Upper lobe of left lung (tissue), 6 donors: ENCODE measurements around the gene FANCC. TPM values are rescaled to one million over a fixed set of nuclear protein-coding genes. Genes with fewer than 3 reads are reported as not detected.
A peak's percentile ranks its signal among the peaks of the same experiment; 100 is the strongest.

ENCODE experiments used
- ATAC-seq, 2 donors: fragments of 200-7000 bp; cut with Tn5 transposase; one replicate each; pipeline ENCODE4 v1.9.1; 2022; ENCODE audit warnings: mild to moderate bottlenecking in 2 of 2, moderate library complexity in 2 of 2; ENCODE audit not compliant: low FRiP score in 2 of 2
- DNase-seq, 2 donors: peaks; one replicate each; pipeline ENCODE4 v3.0.0-alpha.2; 2019 to 2020
- H3K27ac ChIP-seq, 4 donors: fragments of 200-600 bp; sonication (generic); one replicate each; pipeline ENCODE4 v1.5.1; 2016 to 2019
- H3K27me3 ChIP-seq, 4 donors: fragments of 200-600 bp; sonication (generic); one replicate each; pipeline ENCODE4 v1.5.1; 2017 to 2019
- H3K36me3 ChIP-seq, 4 donors: fragments of 200-600 bp; sonication (generic); one replicate each; pipeline ENCODE4 v1.5.1; 2016 to 2019
- H3K4me1 ChIP-seq, 4 donors: fragments of 200-600 bp; sonication (generic); one replicate each; pipeline ENCODE4 v1.5.1; 2018 to 2019
- H3K4me3 ChIP-seq, 4 donors: fragments of 200-600 bp; sonication (generic); one replicate each; pipeline ENCODE4 v1.5.1; 2017 to 2019; ENCODE audit warnings: mild to moderate bottlenecking in 2 of 4, moderate library complexity in 1 of 4
- H3K9me3 ChIP-seq, 4 donors: fragments of 200-600 bp; sonication (generic); one replicate each; pipeline ENCODE4 v1.5.1; 2018 to 2019
- CTCF ChIP-seq, 6 experiments: fragments of 450-650 bp in 4 of 6; fragments of 200-600 bp in 2 of 6; sonication (generic) in 2 of 6; IDR thresholded peaks; one replicate each; pipeline ENCODE4 v1.5.1; 2016 to 2019; ENCODE audit warnings: antibody characterized with exemption in 6 of 6
- EP300 ChIP-seq, 4 donors: sonication (generic); formaldehyde crosslinking; IDR thresholded peaks; one replicate each; pipeline ENCODE4 v1.5.1; 2017; ENCODE audit warnings: antibody characterized with exemption in 4 of 4, control low read depth in 2 of 4
- POLR2A ChIP-seq, 4 donors: fragments of 450-650 bp; IDR thresholded peaks; one replicate each; pipeline ENCODE4 v1.5.1; 2016 to 2017; ENCODE audit warnings: antibody characterized with exemption in 4 of 4, mild to moderate bottlenecking in 2 of 4
- POLR2AphosphoS5 ChIP-seq, 2 donors: sonication (generic); formaldehyde crosslinking; IDR thresholded peaks; one replicate each; pipeline ENCODE4 v1.5.1; 2017; ENCODE audit warnings: antibody characterized with exemption in 2 of 2
- WGBS, 2 donors: methylation state at CpG; one replicate each; pipeline ENCODE4 v1.1.5; 2017 to 2018; 5-methylcytosine and 5-hydroxymethylcytosine counted together
- total RNA-seq, 6 donors: library from RNA; depleted of rRNA in 4 of 6; stranded (reverse); fragments of >200 nt in 4 of 6; gene quantifications; one replicate each; pipeline versions ENCODE4 v1.1.0 to v1.2.1, GENCODE V29; 2016 to 2021
- donor health status: DM: no; HTN: no; CAD: no; lungs with moderate emphysema.
- donor health status: DM: no; HTN: yes; CAD: no; lungs with severe emphysema.

Gene FANCC
- total RNA-seq, 6 donors from 2014 or later = 6.7 to 27.2 (median 10.8) TPM

GRCh38 chr9:95103871-95104580, 213.5 kb downstream of the FANCC start:
- peaks cover 0 to 5% (median 2%) of the 10 kb centered on the region in 4 donors for H3K4me1 ChIP-seq
- 52 to 81% methylated on average over 16 to 20 of the region's 20 CpGs for WGBS, 2 donors
- peaks cover 0 to 40% (median 17%) of the 10 kb centered on the region in 4 donors for H3K36me3 ChIP-seq
- H3K27me3 ChIP-seq = no peaks in the 10 kb centered on the region
- TF ChIP-seq POLR2A (IDR thresholded peaks at IDR 0.05) = no peak
- TF ChIP-seq POLR2AphosphoS5 (IDR thresholded peaks at IDR 0.05) = no peak
- TF ChIP-seq CTCF (IDR thresholded peaks at IDR 0.05) = no peak
- no peak for TF ChIP-seq EP300 (IDR thresholded peaks at IDR 0.05)
- ATAC-seq (no peak), DNase-seq (no peak)
- peak overlapping the region in 2 of 4 donors; percentile 26 to 42 for H3K27ac ChIP-seq
- H3K9me3 ChIP-seq = no peaks in the 10 kb centered on the region
- H3K4me3 ChIP-seq = no peak overlapping the region

- peak overlapping the region in 2 of 4 donors; percentile 26 to 42 for H3K27ac ChIP-seq
- H3K27me3 ChIP-seq = no peaks in the 10 kb centered on the region
- no peaks in the 10 kb centered on the region for H3K9me3 ChIP-seq
- WGBS, 2 donors = 77 to 81% methylated on average over 14 to 15 of the region's 15 CpGs
- DNase-seq (no peak), ATAC-seq (peak in 1 of 2 donors; percentile 12)
- TF ChIP-seq CTCF (IDR thresholded peaks at IDR 0.05) (peak in 1 of 6 experiments; percentile 13), POLR2AphosphoS5 (IDR thresholded peaks at IDR 0.05) (no peak)
- no peak overlapping the region for H3K4me3 ChIP-seq
- H3K36me3 ChIP-seq = peaks cover 0 to 36% (median 17%) of the 10 kb centered on the region in 4 donors
- peaks cover 0 to 5% (median 2%) of the 10 kb centered on the region in 4 donors for H3K4me1 ChIP-seq
Observed at GRCh38 chr9:95103281-95103771, 214.2 kb downstream of the FANCC start.

GRCh38 chr9:95102572-95102971, 214.9 kb downstream of the FANCC start:
- ATAC-seq (no peak), DNase-seq (no peak)
- H3K9me3 ChIP-seq = no peaks in the 10 kb centered on the region
- peaks cover 0 to 35% (median 14%) of the 10 kb centered on the region in 4 donors for H3K36me3 ChIP-seq
- 91% methylated on average over 10 to 17 of the region's 18 CpGs for WGBS, 2 donors
- peak overlapping the region in 1 of 4 donors; percentile 27 for H3K27ac ChIP-seq
- H3K4me3 ChIP-seq = no peak overlapping the region
- H3K4me1 ChIP-seq = peaks cover 0 to 5% (median 2%) of the 10 kb centered on the region in 4 donors
- TF ChIP-seq CTCF (IDR thresholded peaks at IDR 0.05) (no peak), POLR2A (IDR thresholded peaks at IDR 0.05) (no peak), EP300 (IDR thresholded peaks at IDR 0.05) (no peak), POLR2AphosphoS5 (IDR thresholded peaks at IDR 0.05) (no peak)
- H3K27me3 ChIP-seq = no peaks in the 10 kb centered on the region

GRCh38 chr9:95102001-95102433, 215.5 kb downstream of the FANCC start:
- Histone ChIP-seq H3K9me3 (no peaks in the 10 kb centered on the region), H3K27ac (no peak overlapping the region), H3K4me1 (peaks cover 0 to 5% (median 2%) of the 10 kb centered on the region in 4 donors), H3K27me3 (no peaks in the 10 kb centered on the region), H3K36me3 (peaks cover 0 to 30% (median 11%) of the 10 kb centered on the region in 4 donors), H3K4me3 (no peak overlapping the region)
- DNase-seq = no peak
- 92 to 93% methylated on average over 7 to 8 of the region's 8 CpGs for WGBS, 2 donors
- no peak for ATAC-seq
- no peak for TF ChIP-seq POLR2A (IDR thresholded peaks at IDR 0.05)
- TF ChIP-seq POLR2AphosphoS5 (IDR thresholded peaks at IDR 0.05) = no peak
- no peak for TF ChIP-seq CTCF (IDR thresholded peaks at IDR 0.05)
- no peak for TF ChIP-seq EP300 (IDR thresholded peaks at IDR 0.05)
